SJCRH30 (cell line): ENCODE results near the gene CPXM2. TPM values are rescaled to one million over a fixed set of nuclear protein-coding genes. Genes with fewer than 3 reads are reported as not detected.
"Not testable (repeated sequence)": the region's sequence is repeated elsewhere in the genome, so short reads cannot be mapped to it uniquely, and the experiment has no call there.

ENCODE experiments used
- DNase-seq, 2 experiments: peaks; one replicate each; pipeline ENCODE4 v3.0.0-alpha.2; 2015 to 2020
- H3K27ac ChIP-seq: fragments of 250-450 bp; sonication (Bioruptor Pico); 2 replicates; pipeline ENCODE4 v1.5.1; 2020; ENCODE audit warnings: mild to moderate bottlenecking, moderate library complexity
- H3K27me3 ChIP-seq: fragments of 250-450 bp; sonication (Bioruptor Pico); 2 replicates; pipeline ENCODE4 v1.5.1; 2020; ENCODE audit warnings: mild to moderate bottlenecking, moderate library complexity
- H3K36me3 ChIP-seq: fragments of 250-450 bp; sonication (Bioruptor Pico); 2 replicates; pipeline ENCODE4 v1.5.1; 2020; ENCODE audit warnings: mild to moderate bottlenecking, moderate library complexity
- H3K4me1 ChIP-seq: fragments of 250-450 bp; sonication (Bioruptor Pico); 2 replicates; pipeline ENCODE4 v1.5.1; 2020; ENCODE audit warnings: mild to moderate bottlenecking, moderate library complexity
- H3K4me3 ChIP-seq: fragments of 250-450 bp; sonication (Bioruptor Pico); 2 replicates; pipeline ENCODE4 v1.5.1; 2020; ENCODE audit warnings: mild to moderate bottlenecking, moderate library complexity
- H3K9me3 ChIP-seq: fragments of 250-450 bp; sonication (Bioruptor Pico); replicated peaks from 2 replicates; pipeline ENCODE4 v1.5.1; 2020; ENCODE audit warnings: mild to moderate bottlenecking, moderate library complexity
- total RNA-seq: library from RNA; depleted of rRNA; stranded (reverse); fragments of >200 nt; shearing (Covaris generic); gene quantifications from 2 replicates; pipeline ENCODE4 v1.2.3, GENCODE V29; 2014

Gene CPXM2
- total RNA-seq, 1 experiment from 2014 or later = not detected

DNA sequence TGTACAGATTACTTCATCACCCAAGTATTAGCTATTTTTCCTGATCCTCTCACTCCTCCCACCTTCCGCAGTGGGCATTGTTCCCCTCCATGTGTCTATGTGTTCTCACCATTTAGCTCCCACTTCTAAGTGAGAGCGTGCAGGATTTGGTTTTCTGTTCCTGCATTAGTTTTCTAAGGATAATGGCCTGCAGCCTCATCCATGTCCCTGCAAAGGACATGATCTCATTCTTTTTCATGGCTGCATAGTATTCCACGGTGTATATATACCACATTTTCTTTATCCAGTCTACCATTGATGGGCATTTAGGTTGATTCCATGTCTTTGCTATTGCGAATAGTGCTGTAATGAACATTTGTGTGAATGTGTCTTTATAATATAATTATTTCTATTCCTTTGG lies 154.7 kb downstream of the CPXM2 start:
- not testable (repeated sequence) for H3K4me3 ChIP-seq

DNA sequence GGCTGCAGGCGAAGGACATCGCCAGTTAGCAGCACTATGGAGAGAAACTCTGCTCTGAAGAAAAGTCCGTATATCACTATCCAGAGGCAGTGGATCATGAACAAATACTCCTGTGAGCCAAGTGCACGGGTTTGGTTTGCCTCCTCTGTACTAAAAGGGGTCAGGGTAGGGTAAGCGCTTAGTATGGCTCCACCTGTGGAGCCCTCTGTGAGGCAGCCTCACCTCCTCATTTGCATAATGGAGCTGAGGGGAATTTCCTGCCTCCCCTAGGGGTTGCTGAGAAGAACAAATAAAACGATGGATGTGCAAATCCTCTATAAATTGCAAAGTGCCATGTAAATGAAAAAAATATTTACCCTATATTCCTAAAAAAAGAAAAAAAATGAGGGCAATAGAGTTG lies 162.1 kb downstream of the CPXM2 start:
- no peaks in the 10 kb centered on the region for H3K36me3 ChIP-seq
- no peak overlapping the region for H3K4me3 ChIP-seq
- DNase-seq = no peak
- no peaks in the 10 kb centered on the region for H3K9me3 ChIP-seq
- H3K27ac ChIP-seq = no peak overlapping the region
- no peaks in the 10 kb centered on the region for H3K4me1 ChIP-seq
- no peaks in the 10 kb centered on the region for H3K27me3 ChIP-seq

More for the DNA sequence above, 154.7 kb downstream of the CPXM2 start:
- H3K9me3 ChIP-seq, H3K27me3 ChIP-seq, H3K36me3 ChIP-seq, DNase-seq, H3K4me1 ChIP-seq, H3K27ac ChIP-seq: not testable (repeated sequence)

DNA sequence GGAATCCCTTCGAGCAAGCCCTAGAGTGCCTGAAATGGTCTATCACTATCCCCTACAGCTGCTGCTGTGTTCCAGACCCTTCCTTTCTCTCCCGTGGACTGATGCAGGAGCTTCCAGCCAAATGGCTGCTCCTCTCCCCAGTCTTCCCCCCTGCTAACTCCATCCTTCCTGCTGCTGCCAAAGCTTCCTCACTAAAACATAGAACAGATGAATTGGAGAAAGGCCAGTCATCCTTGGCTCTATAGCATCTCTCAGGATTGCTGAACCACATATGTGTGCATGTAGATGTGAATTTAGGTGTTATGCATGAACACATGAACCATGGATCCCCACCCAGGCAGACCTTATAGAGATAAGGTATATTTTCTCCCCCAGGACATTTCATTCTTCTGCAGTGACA lies 164.8 kb downstream of the CPXM2 start:
- H3K36me3 ChIP-seq = no peaks in the 10 kb centered on the region
- H3K4me1 ChIP-seq = no peaks in the 10 kb centered on the region
- H3K27ac ChIP-seq = no peak overlapping the region
- no peak for DNase-seq
- H3K4me3 ChIP-seq = no peak overlapping the region
- no peaks in the 10 kb centered on the region for H3K27me3 ChIP-seq
- H3K9me3 ChIP-seq = no peaks in the 10 kb centered on the region

DNA sequence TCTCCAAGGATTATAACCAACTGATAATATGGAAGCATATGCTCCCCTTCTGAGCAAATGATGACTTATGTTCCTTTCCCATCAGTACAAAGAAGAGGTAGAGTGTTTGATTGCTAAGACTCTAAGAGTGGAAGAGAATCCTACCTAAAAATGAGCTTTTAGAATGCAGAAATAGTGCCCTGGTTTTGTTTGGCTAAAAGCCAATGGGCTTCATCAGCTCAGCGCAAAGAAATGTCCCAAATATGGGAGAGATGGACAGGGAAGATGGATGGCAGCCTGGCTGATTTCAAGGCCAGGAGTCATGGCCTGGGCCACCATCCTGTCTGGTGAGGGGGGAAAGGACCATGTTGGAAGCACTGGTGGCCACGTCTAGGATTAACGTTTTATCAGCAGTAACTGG lies 165.2 kb downstream of the CPXM2 start:
- Histone ChIP-seq H3K4me3 (no peak overlapping the region), H3K27me3 (no peaks in the 10 kb centered on the region), H3K36me3 (no peaks in the 10 kb centered on the region), H3K4me1 (no peaks in the 10 kb centered on the region), H3K9me3 (no peaks in the 10 kb centered on the region), H3K27ac (no peak overlapping the region)
- no peak for DNase-seq

DNA sequence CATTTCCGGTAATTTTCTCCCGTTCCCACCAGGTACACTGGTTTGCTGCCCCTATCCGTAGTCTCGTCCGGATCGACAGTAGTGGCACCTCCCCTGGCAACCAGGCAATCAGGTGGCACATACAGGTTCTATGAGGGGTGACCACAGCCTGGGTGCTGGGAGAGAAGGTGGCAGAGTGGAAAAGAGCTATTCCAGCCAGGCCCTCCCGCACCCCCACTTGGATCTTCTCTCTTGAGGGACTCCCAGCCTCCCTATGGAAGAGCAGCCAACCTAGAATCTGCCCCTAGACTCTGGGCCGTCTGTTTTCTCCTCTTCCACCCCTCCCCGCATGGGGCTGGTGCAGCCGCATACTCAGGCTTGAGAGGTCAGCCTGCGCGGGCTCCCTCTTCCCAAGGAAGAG lies 166.9 kb downstream of the CPXM2 start:
- Histone ChIP-seq H3K36me3 (no peaks in the 10 kb centered on the region), H3K9me3 (no peaks in the 10 kb centered on the region)

DNA sequence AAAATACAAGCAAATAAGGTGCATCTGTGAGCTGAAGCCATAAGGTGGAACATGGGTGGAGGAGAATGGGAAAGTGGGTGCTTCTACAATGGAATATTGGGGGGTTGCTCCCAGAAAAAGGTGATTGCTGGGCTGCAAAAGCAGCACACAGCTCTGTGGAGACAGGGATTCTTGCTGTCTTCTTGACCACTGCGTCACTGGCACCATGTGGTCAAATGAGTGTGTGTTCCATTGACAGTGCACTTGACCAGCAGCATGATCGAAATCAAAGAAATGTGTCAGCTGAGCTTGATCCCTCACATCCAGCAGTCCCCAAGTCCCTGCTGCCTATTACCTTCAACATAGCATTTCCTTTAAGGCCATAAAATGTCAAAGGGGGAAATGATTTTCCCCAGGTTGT lies 169.3 kb downstream of the CPXM2 start:
- no peak for DNase-seq
- H3K27ac ChIP-seq = no peak overlapping the region
- no peaks in the 10 kb centered on the region for H3K4me1 ChIP-seq
- no peaks in the 10 kb centered on the region for H3K9me3 ChIP-seq
- H3K36me3 ChIP-seq = no peaks in the 10 kb centered on the region
- no peaks in the 10 kb centered on the region for H3K27me3 ChIP-seq
- H3K4me3 ChIP-seq = no peak overlapping the region

More for the DNA sequence above, 166.9 kb downstream of the CPXM2 start:
- DNase-seq = no peak
- no peak overlapping the region for H3K4me3 ChIP-seq
- no peaks in the 10 kb centered on the region for H3K4me1 ChIP-seq
- H3K27ac ChIP-seq = no peak overlapping the region
- no peaks in the 10 kb centered on the region for H3K27me3 ChIP-seq

DNA sequence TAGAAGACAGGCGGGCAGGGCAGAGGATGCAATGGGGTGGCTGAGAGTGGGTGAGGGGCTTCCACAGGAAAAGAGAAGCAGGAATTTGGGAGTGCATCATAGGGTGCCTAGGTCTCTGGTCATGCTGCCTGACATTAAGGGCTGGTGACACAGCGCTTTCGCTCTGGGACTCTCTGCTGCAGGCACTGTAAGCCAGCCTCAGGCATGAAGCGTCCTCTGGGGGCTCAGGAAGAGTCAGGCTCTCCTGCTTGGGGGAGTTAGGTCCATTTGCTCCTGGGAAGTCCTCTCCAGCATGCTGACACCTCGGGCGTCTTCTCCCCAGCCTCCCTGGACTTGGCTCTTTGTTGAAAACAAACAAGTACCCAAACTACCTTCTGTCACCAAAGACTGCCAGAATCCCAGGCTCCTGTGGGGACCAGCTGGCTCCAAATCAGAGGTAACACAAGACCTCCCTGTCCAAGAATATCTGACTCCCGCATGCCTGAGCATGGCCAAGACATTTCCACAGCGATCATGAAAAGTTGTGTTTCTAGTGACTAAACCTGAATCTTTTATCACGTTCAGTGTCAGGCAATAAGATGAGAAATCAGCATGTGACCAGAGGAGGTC lies 170.1 kb downstream of the CPXM2 start:
- no peaks in the 10 kb centered on the region for H3K9me3 ChIP-seq

DNA sequence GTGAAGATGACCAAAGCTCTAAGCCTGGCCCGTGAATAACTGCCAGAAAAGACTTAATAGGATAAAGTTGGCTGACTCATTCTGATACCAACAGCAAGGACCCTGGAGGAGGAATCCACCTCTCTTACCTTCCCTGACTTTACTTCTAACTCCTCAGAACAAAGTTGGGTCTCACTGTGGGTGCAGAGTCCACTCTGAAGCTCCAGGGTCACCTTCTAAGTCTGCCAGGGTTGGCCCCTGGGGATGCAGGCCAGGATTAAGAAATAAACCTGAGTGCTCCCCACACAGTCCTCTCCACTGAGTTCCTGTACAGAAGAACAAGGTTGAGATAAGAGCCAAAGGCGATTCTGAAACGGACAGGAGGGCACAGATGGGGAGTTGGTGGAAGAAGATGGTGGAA lies 171.1 kb downstream of the CPXM2 start:
- no peaks in the 10 kb centered on the region for H3K9me3 ChIP-seq
- H3K4me1 ChIP-seq = no peaks in the 10 kb centered on the region
- H3K36me3 ChIP-seq = no peaks in the 10 kb centered on the region
- H3K27me3 ChIP-seq = no peaks in the 10 kb centered on the region
- DNase-seq = no peak
- no peak overlapping the region for H3K27ac ChIP-seq
- H3K4me3 ChIP-seq = no peak overlapping the region

More for the DNA sequence above, 170.1 kb downstream of the CPXM2 start:
- no peak for DNase-seq
- Histone ChIP-seq H3K27me3 (no peaks in the 10 kb centered on the region), H3K27ac (no peak overlapping the region), H3K4me3 (no peak overlapping the region), H3K4me1 (no peaks in the 10 kb centered on the region), H3K36me3 (no peaks in the 10 kb centered on the region)

DNA sequence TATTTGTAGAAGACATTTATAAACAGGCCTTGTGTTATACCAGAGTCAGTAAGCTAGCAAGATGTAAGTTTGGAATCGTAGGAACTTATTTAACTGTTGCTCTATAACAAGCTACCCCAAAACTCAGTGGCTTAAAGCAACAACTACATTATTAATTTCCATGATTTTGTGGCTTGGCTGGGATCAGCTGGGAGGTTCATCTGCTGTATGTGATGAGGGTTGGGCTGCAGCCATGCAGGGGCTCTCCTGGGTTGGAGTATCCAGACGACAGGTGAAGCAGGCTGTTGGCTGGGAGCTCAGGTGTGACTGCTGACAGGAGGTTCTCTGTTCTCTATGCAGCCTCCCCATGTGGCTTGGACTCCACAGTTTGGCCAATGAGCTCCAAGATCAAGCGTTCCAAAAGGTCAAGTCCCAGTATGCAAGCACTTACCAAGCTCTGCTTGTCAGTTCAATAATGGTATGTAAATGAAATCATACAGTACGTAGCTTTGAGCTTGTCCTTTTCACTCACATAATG lies 173.0 kb downstream of the CPXM2 start:
- Histone ChIP-seq H3K4me1 (no peaks in the 10 kb centered on the region), H3K4me3 (no peak overlapping the region), H3K36me3 (no peaks in the 10 kb centered on the region), H3K9me3 (no peaks in the 10 kb centered on the region), H3K27me3 (no peaks in the 10 kb centered on the region), H3K27ac (no peak overlapping the region)
- DNase-seq = no peak

DNA sequence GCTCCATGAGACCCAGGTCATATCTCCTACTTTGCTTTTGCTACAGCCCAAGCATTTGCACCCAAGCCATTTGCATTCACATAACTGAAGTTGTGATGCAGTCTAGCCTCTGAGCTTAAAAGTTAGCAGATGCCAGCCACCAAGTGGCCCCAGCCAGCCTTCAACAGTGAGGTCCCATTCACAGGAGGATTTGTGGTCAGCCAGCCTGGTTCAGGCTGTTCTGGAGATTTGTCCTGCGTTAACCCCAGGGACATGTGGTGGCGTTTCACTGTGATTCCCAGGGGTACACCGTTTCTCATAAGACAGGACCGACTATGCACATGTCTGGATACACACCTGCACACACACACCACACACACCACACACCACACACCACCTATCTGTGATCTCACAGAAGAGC lies 174.3 kb downstream of the CPXM2 start:
- Histone ChIP-seq H3K4me1 (no peaks in the 10 kb centered on the region), H3K36me3 (no peaks in the 10 kb centered on the region), H3K4me3 (no peak overlapping the region), H3K27ac (no peak overlapping the region), H3K9me3 (no peaks in the 10 kb centered on the region), H3K27me3 (no peaks in the 10 kb centered on the region)
- DNase-seq = no peak

DNA sequence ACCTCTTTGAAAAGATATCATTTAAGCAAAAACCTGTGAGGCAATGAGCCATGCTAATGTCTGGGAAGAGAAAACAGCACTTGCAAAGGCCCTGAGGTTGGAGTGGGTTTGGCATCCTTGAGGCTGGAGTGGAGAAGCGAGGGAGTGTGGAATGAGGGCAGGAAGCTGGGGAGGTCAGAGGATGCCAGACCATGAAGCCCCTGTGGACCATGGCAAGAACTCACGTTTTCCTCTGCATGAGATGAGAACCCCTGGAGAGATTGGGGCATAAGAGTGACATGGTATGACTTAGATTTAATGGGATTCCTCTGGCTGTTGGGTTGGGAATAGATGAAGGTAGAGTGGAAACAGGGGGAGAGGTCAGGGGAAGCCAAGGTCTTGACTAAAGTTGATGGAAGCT lies 176.1 kb downstream of the CPXM2 start:
- Histone ChIP-seq H3K36me3 (no peaks in the 10 kb centered on the region), H3K4me3 (no peak overlapping the region), H3K27ac (no peak overlapping the region), H3K27me3 (no peaks in the 10 kb centered on the region), H3K9me3 (no peaks in the 10 kb centered on the region), H3K4me1 (no peaks in the 10 kb centered on the region)
- DNase-seq = no peak

DNA sequence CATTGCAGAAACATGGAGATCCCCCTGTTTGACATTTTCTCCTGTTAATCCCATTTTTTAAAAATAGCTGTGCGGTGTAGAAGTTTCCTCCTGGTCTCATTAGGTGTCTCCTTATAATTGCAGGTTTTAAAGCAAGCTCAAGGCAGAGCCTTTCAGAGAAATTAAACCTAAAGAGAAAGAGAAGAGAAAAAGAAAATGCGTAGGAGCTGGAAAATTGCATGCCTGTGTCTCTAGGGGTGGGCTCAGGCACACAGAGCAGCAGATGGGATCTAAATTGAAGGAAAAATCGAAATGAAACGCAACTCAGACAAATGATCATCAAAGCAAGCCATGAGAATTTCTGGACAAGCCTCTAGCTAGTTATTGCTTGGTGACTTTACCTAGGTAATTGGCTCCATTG lies 185.4 kb downstream of the CPXM2 start:
- Histone ChIP-seq H3K4me1 (no peaks in the 10 kb centered on the region), H3K36me3 (no peaks in the 10 kb centered on the region), H3K27ac (no peak overlapping the region), H3K4me3 (no peak overlapping the region), H3K27me3 (no peaks in the 10 kb centered on the region), H3K9me3 (no peaks in the 10 kb centered on the region)
- DNase-seq = no peak

DNA sequence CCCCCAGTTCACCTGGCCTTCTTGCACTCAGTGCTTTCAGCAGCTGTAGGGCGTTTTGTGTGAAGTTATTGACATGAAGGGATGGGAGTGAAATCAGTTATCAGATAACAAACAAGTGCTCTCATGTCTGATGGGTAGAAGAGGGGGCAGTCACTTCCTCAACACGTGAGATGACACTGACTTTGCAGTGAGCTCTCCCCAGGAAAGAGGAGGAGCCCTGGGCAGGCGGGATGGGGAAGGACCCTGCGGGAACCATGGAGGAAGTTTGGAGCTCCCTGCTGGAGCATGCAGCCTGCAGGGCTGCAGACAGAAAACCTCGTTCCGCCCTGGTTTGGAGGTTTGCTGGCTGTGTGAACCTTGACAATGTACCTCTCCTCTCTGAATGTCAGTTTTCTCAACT lies 186.8 kb downstream of the CPXM2 start:
- Histone ChIP-seq H3K27ac (no peak overlapping the region), H3K4me1 (no peaks in the 10 kb centered on the region), H3K9me3 (no peaks in the 10 kb centered on the region), H3K36me3 (no peaks in the 10 kb centered on the region), H3K4me3 (no peak overlapping the region), H3K27me3 (no peaks in the 10 kb centered on the region)
- DNase-seq = no peak

DNA sequence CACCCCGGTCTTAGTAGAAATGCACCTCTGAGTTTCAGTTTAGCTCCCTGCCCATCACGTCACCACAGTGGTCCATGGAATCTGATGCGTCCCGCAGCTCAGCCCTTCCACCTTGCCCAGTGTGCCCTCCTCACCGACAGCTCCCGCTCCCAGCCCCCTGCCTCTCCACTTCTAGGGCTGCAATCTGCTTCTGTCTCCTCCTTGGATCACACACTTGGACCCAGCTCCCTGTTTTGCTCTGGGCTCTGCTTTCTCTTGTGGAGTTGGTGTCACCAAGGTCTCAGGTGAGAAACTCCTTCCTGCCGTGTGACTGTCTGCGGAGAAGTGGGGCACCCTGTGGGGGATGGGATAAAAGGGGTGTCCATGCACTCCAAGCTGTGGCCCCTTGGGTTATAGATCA lies 187.5 kb downstream of the CPXM2 start:
- DNase-seq = no peak
- Histone ChIP-seq H3K36me3 (no peaks in the 10 kb centered on the region), H3K27me3 (no peaks in the 10 kb centered on the region), H3K27ac (no peak overlapping the region), H3K4me1 (no peaks in the 10 kb centered on the region), H3K4me3 (no peak overlapping the region), H3K9me3 (no peaks in the 10 kb centered on the region)

DNA sequence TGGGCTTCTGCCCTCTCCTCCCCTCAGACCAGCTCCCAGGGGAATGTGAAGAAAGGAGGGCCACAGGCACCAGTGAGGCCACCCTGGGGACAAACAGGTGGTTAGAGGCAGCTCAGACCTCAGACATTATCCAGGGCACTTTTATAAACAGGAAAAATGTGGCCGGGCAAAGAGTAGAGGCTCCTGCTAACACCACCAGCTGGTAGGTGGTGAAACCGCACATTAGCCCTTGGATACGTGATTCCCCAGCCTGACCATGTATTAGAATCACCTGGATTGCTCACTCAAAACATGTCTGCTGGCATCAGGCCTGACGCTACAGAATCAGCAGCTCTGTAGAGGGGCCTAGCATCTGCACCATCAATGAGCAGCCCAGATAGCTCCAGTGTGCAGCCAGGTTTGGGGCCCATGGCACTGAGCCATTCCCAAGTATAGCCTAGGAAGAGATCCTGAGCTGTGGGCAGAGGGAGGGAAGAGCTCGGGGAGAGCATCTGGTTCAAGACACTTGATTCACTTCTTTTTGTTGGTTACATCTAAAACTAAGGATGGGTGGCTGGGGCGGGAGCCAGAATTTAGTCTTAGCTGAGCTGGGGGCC lies 188.3 kb downstream of the CPXM2 start:
- peak; percentile 7 to 24 for DNase-seq
- Histone ChIP-seq H3K36me3 (no peaks in the 10 kb centered on the region), H3K4me1 (no peaks in the 10 kb centered on the region), H3K27ac (no peak overlapping the region), H3K4me3 (no peak overlapping the region), H3K9me3 (no peaks in the 10 kb centered on the region), H3K27me3 (no peaks in the 10 kb centered on the region)
